Tibial nerve (tissue), 3 donors: Measurements from ENCODE around the gene CCNI.

ENCODE experiments used
- CTCF ChIP-seq, 5 experiments: fragments of 200-600 bp in 3 of 5; fragments of 450-650 bp in 2 of 5; sonication (generic) in 3 of 5; IDR thresholded peaks; one replicate each; pipeline ENCODE4 v1.5.1; 2016 to 2019; ENCODE audit warnings: antibody characterized with exemption in 5 of 5, mild to moderate bottlenecking in 3 of 5, moderate library complexity in 2 of 5
- POLR2A ChIP-seq, 2 donors: fragments of 450-650 bp; IDR thresholded peaks; one replicate each; pipeline ENCODE4 v1.6.1; 2017; ENCODE audit warnings: antibody characterized with exemption in 2 of 2, mild to moderate bottlenecking in 2 of 2, moderate library complexity in 2 of 2

- TF ChIP-seq CTCF (IDR thresholded peaks at IDR 0.05) (no peak), POLR2A (IDR thresholded peaks at IDR 0.05) (no peak)
Measured at GRCh38 chr4:77002321-77003107, 73.3 kb downstream of the CCNI start.
